ENCODE measurements around the gene DNMT3L.

Gene DNMT3L

DNA sequence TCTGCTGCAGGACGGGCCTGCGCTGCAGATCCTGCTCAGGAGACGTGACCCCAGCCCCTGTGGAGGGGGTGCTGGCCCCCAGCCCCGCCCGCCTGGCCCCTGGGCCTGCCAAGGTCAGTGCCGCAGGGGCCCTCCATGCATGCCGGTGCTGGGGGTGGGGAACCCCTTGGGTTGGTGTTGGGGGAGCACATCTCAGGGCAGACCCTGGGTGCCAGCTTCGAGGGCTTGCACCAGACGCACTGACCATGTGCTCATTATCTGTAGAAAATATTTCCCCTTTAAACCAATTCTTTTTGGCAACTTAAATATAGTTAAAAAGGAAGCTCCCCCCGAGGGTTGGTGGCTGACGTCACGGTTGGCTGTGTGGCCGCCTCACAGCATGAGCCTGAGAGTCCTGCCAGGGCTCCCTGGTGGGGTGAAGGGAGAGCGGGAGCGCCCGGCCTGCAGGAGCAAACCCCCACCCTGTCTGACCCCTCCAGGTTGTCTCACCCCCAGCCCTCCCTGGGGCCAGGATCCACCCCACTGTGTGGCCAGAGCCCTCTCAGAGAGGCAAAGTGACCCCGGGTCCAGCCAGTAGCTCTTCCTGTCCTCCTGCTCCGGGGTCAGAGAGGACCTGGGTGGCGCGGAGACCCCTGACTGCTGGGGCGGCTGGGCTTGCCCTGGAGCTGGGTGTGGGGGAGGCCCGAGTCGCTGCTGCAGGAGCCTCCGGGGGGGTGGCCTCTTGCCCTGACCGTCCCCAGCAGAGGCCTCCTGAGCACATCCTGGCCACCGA lies 32.9 kb upstream of the DNMT3L start:
- H3K27me3 ChIP-seq (replicated peaks in 2 of 5; ENCODE audit: control insufficient read depth in 4 of 5, insufficient read depth in 5 of 5, low read length in 4 of 5): no peaks in the 10 kb centered on the region
- H3K4me1 ChIP-seq (ENCODE audit: control extremely low read depth in 1 of 4, control insufficient read depth in 4 of 4, insufficient read depth in 4 of 4, low read length in 3 of 4): peaks cover 7 to 46% (median 38%) of the 10 kb centered on the region in 4 experiments
- no peak overlapping the region for H3K4me3 ChIP-seq (ENCODE audit: control insufficient read depth in 1 of 7, extremely low read depth in 1 of 7, insufficient read depth in 4 of 7, low read depth in 2 of 7, low read length in 6 of 7)
- H3K9me3 ChIP-seq (ENCODE audit: control extremely low read depth in 1 of 5, control insufficient read depth in 4 of 5, insufficient read depth in 2 of 5, low read depth in 1 of 5, low read length in 4 of 5): no peaks in the 10 kb centered on the region
- peak; percentile 42 to 63 (median 61) for DNase-seq
- WGBS (ENCODE audit: insufficient coverage): 69% methylated on average over 11 of the region's 26 CpGs
- ChIA-PET POLR2A (no interaction called here), CTCF (interaction anchor here (4.0 kb wide), 1 partner anchor 27 kb away, joined by 16 read pairs; no protein-coding TSS in a partner anchor)
- no peaks in the 10 kb centered on the region for H3K36me3 ChIP-seq (ENCODE audit: control insufficient read depth in 4 of 4, insufficient read depth in 4 of 4, low read length in 3 of 4)
- H3K27ac ChIP-seq (ENCODE audit: insufficient read depth in 1 of 2, low read depth in 1 of 2, low read length in 2 of 2, poor library complexity in 1 of 2, severe bottlenecking in 2 of 2): no peak overlapping the region

DNA sequence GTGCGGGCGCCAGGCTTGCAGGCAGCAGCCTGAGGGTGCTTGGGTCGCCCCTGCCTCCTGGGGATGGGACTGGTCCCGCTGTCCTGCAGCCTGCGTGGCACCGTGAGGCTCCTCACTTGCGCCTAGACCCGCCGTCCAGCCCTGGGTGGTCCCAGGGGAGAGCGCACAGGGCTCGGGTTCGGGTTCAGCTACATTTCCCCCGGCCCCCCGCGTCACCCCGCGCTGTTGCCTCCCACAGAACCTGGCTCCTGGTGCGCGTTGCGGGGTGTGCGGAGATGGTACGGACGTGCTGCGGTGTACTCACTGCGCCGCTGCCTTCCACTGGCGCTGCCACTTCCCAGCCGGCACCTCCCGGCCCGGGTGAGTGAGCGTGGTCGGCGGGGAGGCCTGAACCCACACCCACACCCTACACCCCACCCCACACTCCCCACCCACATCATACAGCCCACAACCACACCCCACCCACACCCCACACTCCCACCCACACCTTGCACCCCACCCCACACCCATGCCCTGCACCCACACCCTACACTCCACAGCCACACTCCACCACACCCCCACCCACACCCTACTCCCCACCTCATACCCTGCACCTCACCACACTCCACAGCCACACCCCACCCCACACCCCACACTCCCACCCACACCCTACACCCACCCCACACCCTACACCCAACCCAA lies 32.0 kb upstream of the DNMT3L start:
- Histone ChIP-seq H3K36me3 (ENCODE audit: control insufficient read depth in 4 of 4, insufficient read depth in 4 of 4, low read length in 3 of 4) (no peaks in the 10 kb centered on the region), H3K4me3 (ENCODE audit: control insufficient read depth in 1 of 7, extremely low read depth in 1 of 7, insufficient read depth in 4 of 7, low read depth in 2 of 7, low read length in 6 of 7) (no peak overlapping the region), H3K27me3 (replicated peaks in 2 of 5; ENCODE audit: control insufficient read depth in 4 of 5, insufficient read depth in 5 of 5, low read length in 4 of 5) (no peaks in the 10 kb centered on the region), H3K4me1 (ENCODE audit: control extremely low read depth in 1 of 4, control insufficient read depth in 4 of 4, insufficient read depth in 4 of 4, low read length in 3 of 4) (peaks cover 7 to 38% (median 32%) of the 10 kb centered on the region in 4 experiments), H3K9me3 (ENCODE audit: control extremely low read depth in 1 of 5, control insufficient read depth in 4 of 5, insufficient read depth in 2 of 5, low read depth in 1 of 5, low read length in 4 of 5) (no peaks in the 10 kb centered on the region), H3K27ac (ENCODE audit: insufficient read depth in 1 of 2, low read depth in 1 of 2, low read length in 2 of 2, poor library complexity in 1 of 2, severe bottlenecking in 2 of 2) (no peak overlapping the region)
- WGBS (ENCODE audit: insufficient coverage): 98% methylated on average over 23 of the region's 33 CpGs
- ChIA-PET CTCF (interaction anchor here (4.0 kb wide), 1 partner anchor 26 kb away, joined by 16 read pairs; no protein-coding TSS in a partner anchor), POLR2A (no interaction called here)
- no peak for DNase-seq

DNA sequence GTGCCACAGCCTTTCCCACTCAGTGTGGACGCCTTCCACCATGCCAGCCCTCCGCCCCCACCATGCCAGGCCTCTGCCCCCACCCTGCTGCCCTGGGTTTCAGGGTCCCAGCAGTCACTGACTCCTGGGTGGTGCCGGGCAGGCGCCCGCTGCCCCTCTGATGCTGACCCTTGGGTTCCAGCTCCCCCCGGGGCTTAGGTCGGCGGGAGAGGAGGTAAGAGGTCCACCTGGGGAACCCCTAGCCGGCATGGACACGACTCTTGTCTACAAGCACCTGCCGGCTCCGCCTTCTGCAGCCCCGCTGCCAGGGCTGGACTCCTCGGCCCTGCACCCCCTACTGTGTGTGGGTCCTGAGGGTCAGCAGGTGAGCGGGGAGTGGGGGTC lies 31.1 kb upstream of the DNMT3L start:
- no peak for DNase-seq
- Histone ChIP-seq H3K27me3 (replicated peaks in 2 of 5; ENCODE audit: control insufficient read depth in 4 of 5, insufficient read depth in 5 of 5, low read length in 4 of 5) (no peaks in the 10 kb centered on the region), H3K9me3 (ENCODE audit: control extremely low read depth in 1 of 5, control insufficient read depth in 4 of 5, insufficient read depth in 2 of 5, low read depth in 1 of 5, low read length in 4 of 5) (no peaks in the 10 kb centered on the region), H3K36me3 (ENCODE audit: control insufficient read depth in 4 of 4, insufficient read depth in 4 of 4, low read length in 3 of 4) (no peaks in the 10 kb centered on the region), H3K4me3 (ENCODE audit: control insufficient read depth in 1 of 7, extremely low read depth in 1 of 7, insufficient read depth in 4 of 7, low read depth in 2 of 7, low read length in 6 of 7) (no peak overlapping the region), H3K27ac (ENCODE audit: insufficient read depth in 1 of 2, low read depth in 1 of 2, low read length in 2 of 2, poor library complexity in 1 of 2, severe bottlenecking in 2 of 2) (no peak overlapping the region), H3K4me1 (ENCODE audit: control extremely low read depth in 1 of 4, control insufficient read depth in 4 of 4, insufficient read depth in 4 of 4, low read length in 3 of 4) (peaks cover 0 to 30% (median 25%) of the 10 kb centered on the region in 4 experiments)
- ChIA-PET POLR2A (no interaction called here), CTCF (no interaction called here)
- WGBS (ENCODE audit: insufficient coverage): 98% methylated on average over 8 of the region's 15 CpGs

DNA sequence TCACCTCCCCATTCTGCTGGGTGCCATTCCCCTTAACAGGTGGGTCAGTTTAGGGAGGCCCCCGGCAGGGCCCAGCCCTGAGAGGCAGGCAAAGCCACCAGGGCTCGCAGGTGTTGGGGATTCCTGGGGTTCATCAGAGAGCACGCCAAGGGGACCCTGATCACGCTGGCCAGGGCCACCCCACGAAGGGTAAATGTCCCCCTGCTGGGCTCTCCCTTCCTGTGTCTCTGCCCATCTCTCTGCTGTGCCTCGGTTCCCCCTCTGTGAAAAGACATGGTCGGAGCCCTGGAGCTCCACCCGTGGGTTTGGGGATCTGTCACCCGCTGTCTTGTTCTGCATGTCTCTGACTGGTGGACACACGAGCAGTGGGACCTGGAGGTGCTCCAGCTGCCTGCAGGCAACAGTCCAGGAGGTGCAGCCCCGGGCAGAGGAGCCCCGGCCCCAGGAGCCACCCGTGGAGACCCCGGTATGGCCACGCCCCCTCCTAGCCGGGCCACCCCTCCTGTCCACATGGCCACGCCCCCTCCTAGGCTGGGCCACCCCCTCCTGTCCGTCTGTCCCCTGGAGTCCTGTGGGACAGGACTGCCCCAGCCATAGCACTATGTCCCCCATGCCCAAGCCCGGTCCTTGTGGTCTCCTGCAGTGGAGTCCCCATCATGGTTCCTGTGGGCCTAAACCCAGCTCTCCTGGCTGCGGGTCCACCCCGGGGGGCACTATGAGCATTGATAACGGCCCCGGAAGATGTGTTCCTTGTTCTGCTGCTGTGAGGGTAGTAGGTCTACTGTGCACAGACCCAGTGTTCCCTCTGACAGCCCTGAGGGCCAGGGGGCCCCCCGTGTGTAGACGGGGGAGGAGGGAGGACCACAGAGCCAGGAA lies 30.5 kb upstream of the DNMT3L start:
- H3K36me3 ChIP-seq (ENCODE audit: control insufficient read depth in 4 of 4, insufficient read depth in 4 of 4, low read length in 3 of 4): no peaks in the 10 kb centered on the region
- H3K27me3 ChIP-seq (replicated peaks in 2 of 5; ENCODE audit: control insufficient read depth in 4 of 5, insufficient read depth in 5 of 5, low read length in 4 of 5): no peaks in the 10 kb centered on the region
- no peak overlapping the region for H3K4me3 ChIP-seq (ENCODE audit: control insufficient read depth in 1 of 7, extremely low read depth in 1 of 7, insufficient read depth in 4 of 7, low read depth in 2 of 7, low read length in 6 of 7)
- H3K4me1 ChIP-seq (ENCODE audit: control extremely low read depth in 1 of 4, control insufficient read depth in 4 of 4, insufficient read depth in 4 of 4, low read length in 3 of 4): peaks cover 0 to 24% (median 20%) of the 10 kb centered on the region in 4 experiments
- ChIA-PET CTCF (no interaction called here), POLR2A (no interaction called here)
- H3K27ac ChIP-seq (ENCODE audit: insufficient read depth in 1 of 2, low read depth in 1 of 2, low read length in 2 of 2, poor library complexity in 1 of 2, severe bottlenecking in 2 of 2): no peak overlapping the region
- WGBS (ENCODE audit: insufficient coverage): 92% methylated on average over 17 of the region's 25 CpGs
- DNase-seq: no peak
- no peaks in the 10 kb centered on the region for H3K9me3 ChIP-seq (ENCODE audit: control extremely low read depth in 1 of 5, control insufficient read depth in 4 of 5, insufficient read depth in 2 of 5, low read depth in 1 of 5, low read length in 4 of 5)

DNA sequence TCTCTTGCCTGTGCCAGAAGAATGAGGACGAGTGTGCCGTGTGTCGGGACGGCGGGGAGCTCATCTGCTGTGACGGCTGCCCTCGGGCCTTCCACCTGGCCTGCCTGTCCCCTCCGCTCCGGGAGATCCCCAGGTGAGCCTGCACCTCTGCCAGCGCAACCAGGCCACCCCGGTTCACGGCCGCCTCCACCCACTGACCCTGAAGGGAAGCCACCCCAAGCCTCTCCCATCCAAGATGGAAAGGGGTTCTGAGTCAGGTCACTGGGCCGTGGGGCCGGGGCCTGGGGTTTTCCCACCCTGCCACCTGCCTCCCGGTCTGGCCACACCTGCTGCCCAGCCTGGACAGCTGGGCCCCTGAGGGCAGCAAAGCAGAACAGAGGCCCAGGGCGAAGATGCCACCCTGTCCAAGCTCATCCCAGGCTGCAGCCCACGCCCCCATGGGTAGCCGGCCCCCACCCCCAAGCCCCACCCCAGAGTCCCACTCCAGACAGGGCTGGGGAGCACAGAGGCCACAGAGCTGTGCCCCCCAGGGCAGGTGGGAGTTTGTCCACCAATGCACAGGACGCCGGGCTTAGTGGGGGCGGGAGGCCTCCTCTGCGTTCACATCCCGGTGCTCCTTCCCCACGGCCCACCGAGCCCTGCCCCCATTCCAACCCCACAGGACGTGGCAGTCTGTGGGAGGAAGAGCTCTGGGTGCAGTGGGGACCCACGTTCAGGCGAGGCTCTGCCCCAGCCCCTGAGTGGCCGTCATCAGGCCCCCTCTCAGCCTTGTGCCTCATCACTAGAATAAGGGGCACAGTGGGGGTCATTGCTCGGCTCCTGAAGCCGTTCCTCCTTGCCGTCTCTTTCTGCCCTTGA lies 29.6 kb upstream of the DNMT3L start:
- WGBS (ENCODE audit: insufficient coverage): 86% methylated on average over 22 of the region's 33 CpGs
- DNase-seq: no peak
- ChIA-PET POLR2A (no interaction called here), CTCF (no interaction called here)
- Histone ChIP-seq H3K4me1 (ENCODE audit: control extremely low read depth in 1 of 4, control insufficient read depth in 4 of 4, insufficient read depth in 4 of 4, low read length in 3 of 4) (peaks cover 0 to 21% (median 20%) of the 10 kb centered on the region in 4 experiments), H3K27me3 (replicated peaks in 2 of 5; ENCODE audit: control insufficient read depth in 4 of 5, insufficient read depth in 5 of 5, low read length in 4 of 5) (no peaks in the 10 kb centered on the region), H3K9me3 (ENCODE audit: control extremely low read depth in 1 of 5, control insufficient read depth in 4 of 5, insufficient read depth in 2 of 5, low read depth in 1 of 5, low read length in 4 of 5) (no peaks in the 10 kb centered on the region), H3K36me3 (ENCODE audit: control insufficient read depth in 4 of 4, insufficient read depth in 4 of 4, low read length in 3 of 4) (no peaks in the 10 kb centered on the region), H3K27ac (ENCODE audit: insufficient read depth in 1 of 2, low read depth in 1 of 2, low read length in 2 of 2, poor library complexity in 1 of 2, severe bottlenecking in 2 of 2) (no peak overlapping the region), H3K4me3 (ENCODE audit: control insufficient read depth in 1 of 7, extremely low read depth in 1 of 7, insufficient read depth in 4 of 7, low read depth in 2 of 7, low read length in 6 of 7) (no peak overlapping the region)

DNA sequence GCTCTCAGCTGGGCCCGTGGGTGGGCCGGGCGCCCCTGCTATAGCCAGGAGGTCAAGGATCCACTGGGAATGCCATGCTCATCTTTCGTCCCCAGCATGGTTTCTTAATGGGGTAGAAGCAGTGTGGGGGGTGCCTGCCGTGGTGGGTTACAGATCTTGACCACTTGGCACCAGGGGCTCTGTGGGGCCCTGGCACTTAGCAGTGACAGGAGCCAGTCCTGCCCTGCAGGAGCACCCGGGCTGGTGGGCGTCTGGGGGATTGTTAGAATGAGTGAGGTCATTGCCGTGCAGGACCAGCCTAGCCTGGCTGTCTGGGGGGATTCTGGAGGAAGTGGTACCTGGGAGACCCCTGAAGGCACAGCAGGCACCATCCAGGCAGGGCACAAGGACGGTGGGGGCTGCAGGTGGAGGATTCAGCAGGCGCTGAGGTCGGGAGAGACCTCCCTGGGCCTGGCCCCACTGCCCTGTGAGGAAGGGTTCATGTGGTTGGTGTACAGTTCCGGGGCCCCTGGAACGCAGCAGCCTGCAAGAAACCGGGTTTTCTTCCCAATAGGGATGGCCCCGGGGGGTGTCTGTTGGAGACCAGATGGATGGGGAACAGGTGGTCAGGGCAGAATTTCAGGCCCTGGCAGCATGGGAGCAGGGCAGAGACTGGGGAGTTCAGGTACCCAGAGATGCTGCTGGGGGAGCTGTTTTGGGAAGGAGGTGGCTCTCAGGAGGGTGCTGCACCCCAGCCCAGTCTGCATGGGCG lies 28.8 kb upstream of the DNMT3L start:
- no peaks in the 10 kb centered on the region for H3K36me3 ChIP-seq (ENCODE audit: control insufficient read depth in 4 of 4, insufficient read depth in 4 of 4, low read length in 3 of 4)
- no peaks in the 10 kb centered on the region for H3K27me3 ChIP-seq (replicated peaks in 2 of 5; ENCODE audit: control insufficient read depth in 4 of 5, insufficient read depth in 5 of 5, low read length in 4 of 5)
- POLR2A ChIA-PET: no interaction called here
- 93% methylated on average over 8 of the region's 16 CpGs for WGBS (ENCODE audit: insufficient coverage)
- peaks cover 0 to 17% (median 15%) of the 10 kb centered on the region in 4 experiments for H3K4me1 ChIP-seq (ENCODE audit: control extremely low read depth in 1 of 4, control insufficient read depth in 4 of 4, insufficient read depth in 4 of 4, low read length in 3 of 4)
- H3K9me3 ChIP-seq (ENCODE audit: control extremely low read depth in 1 of 5, control insufficient read depth in 4 of 5, insufficient read depth in 2 of 5, low read depth in 1 of 5, low read length in 4 of 5): no peaks in the 10 kb centered on the region
- DNase-seq: no peak
- H3K4me3 ChIP-seq (ENCODE audit: control insufficient read depth in 1 of 7, extremely low read depth in 1 of 7, insufficient read depth in 4 of 7, low read depth in 2 of 7, low read length in 6 of 7): no peak overlapping the region
- no peak overlapping the region for H3K27ac ChIP-seq (ENCODE audit: insufficient read depth in 1 of 2, low read depth in 1 of 2, low read length in 2 of 2, poor library complexity in 1 of 2, severe bottlenecking in 2 of 2)
- CTCF ChIA-PET: no interaction called here
